Mammary epithelial cell (primary cell): ENCODE measurements around the gene ATXN1.

Experiments used
- EZH2 ChIP-seq: IDR thresholded peaks from 2 replicates; pipeline ENCODE4 v1.6.1; 2012; ENCODE audit warnings: low read length, inconsistent platforms, borderline replicate concordance
- TF ChIP-seq, protein P1 (sequence below), 2 donors: IDR thresholded peaks in 1 of 2; conservative IDR thresholded peaks in 1 of 2; 2 replicates each; pipeline ENCODE4 v1.5.1; 2011 to 2012; ENCODE audit warnings: inconsistent platforms in 2 of 2, low read length in 2 of 2, mild to moderate bottlenecking in 2 of 2, control low read depth in 1 of 2, low read depth in 1 of 2; ENCODE audit not compliant: insufficient read depth in 1 of 2; ENCODE audit errors: extremely low read depth in 1 of 2

DNA sequence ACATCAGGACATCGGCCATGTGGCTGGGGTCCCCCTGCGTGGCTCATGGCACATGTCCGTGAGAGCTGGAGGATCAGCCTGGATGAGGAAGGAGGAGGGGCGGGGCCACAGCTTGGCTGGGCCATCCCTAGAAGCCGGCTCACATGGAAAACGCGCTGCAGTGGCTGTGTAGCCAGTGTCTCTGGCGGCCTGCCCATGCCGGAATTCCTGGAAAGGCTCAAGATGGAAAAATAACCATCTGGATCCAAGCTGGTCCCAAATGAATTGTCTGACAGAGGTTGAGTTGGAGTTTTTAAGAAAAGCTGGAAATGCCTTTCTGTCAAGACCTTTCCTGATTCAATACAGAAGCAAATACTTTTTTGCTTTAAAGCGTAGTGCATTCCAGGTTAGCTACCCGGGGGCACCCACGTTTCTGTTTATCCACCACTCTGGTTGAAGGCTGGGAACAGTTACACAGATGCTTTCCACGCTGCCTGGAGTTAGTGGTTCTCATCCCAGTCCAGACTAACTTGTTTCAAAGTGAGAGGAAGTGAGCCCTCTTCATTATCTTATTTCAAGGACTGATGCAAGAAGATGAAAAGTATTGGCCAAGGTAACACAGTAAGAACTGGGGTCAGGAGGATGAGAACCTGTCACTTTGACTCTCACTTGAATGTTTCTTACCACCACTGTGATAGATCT lies 423.8 kb downstream of the ATXN1 start:
- TF ChIP-seq, protein P1, sequence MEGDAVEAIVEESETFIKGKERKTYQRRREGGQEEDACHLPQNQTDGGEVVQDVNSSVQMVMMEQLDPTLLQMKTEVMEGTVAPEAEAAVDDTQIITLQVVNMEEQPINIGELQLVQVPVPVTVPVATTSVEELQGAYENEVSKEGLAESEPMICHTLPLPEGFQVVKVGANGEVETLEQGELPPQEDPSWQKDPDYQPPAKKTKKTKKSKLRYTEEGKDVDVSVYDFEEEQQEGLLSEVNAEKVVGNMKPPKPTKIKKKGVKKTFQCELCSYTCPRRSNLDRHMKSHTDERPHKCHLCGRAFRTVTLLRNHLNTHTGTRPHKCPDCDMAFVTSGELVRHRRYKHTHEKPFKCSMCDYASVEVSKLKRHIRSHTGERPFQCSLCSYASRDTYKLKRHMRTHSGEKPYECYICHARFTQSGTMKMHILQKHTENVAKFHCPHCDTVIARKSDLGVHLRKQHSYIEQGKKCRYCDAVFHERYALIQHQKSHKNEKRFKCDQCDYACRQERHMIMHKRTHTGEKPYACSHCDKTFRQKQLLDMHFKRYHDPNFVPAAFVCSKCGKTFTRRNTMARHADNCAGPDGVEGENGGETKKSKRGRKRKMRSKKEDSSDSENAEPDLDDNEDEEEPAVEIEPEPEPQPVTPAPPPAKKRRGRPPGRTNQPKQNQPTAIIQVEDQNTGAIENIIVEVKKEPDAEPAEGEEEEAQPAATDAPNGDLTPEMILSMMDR (conservative IDR thresholded peaks at IDR 0.05 in 1 of 2, IDR thresholded peaks at IDR 0.05 in 1 of 2; ENCODE audit: extremely low read depth in 1 of 2, insufficient read depth in 1 of 2, low read depth in 1 of 2, low read length in 2 of 2), result no peak
- TF ChIP-seq EZH2, result no peak
